ENCODE measurements around the gene GFRA4.

Gene GFRA4

GRCh38 chr20:3685341-3685740, 22.1 kb upstream of the GFRA4 start:
- H3K4me3 Mint-ChIP-seq, result no peak overlapping the region
- no peaks in the 10 kb centered on the region for H3K36me3 Mint-ChIP-seq (ENCODE audit: low read depth)
- peaks cover 38% of the 10 kb centered on the region for H3K27me3 Mint-ChIP-seq (ENCODE audit: low read depth, poor library complexity)
- no peak for DNase-seq
- peaks cover 26% of the 10 kb centered on the region for H3K4me1 Mint-ChIP-seq
- no peak for TF ChIP-seq CTCF (IDR thresholded peaks at IDR 0.05)
- H3K27ac Mint-ChIP-seq, result no peak overlapping the region
- no peaks in the 10 kb centered on the region for H3K9me3 Mint-ChIP-seq

GRCh38 chr20:3681931-3682781, 19.0 kb upstream of the GFRA4 start, which contains the start of gene ADAM33:
TSS of gene ADAM33 (minus strand) at chr20:3682010. CDS start at chr20:3682004, 6 bp downstream.
- no peaks in the 10 kb centered on the region for H3K9me3 Mint-ChIP-seq
- peaks cover 40% of the 10 kb centered on the region for H3K4me1 Mint-ChIP-seq
- no peak for TF ChIP-seq CTCF (IDR thresholded peaks at IDR 0.05)
- no peak within 1 kb of the TSS for H3K27ac Mint-ChIP-seq
- H3K36me3 Mint-ChIP-seq (ENCODE audit: low read depth), result no peaks in the 10 kb centered on the region
- peaks cover 47% of the 10 kb centered on the region for H3K27me3 Mint-ChIP-seq (ENCODE audit: low read depth, poor library complexity)
- peak within 1 kb of the TSS; percentile 83 for H3K4me3 Mint-ChIP-seq
- peak; percentile 69 for DNase-seq

GRCh38 chr20:3681352-3681930, 18.2 kb upstream of the GFRA4 start:
- DNase-seq, result no peak
- Mint-ChIP-seq H3K27me3 (ENCODE audit: low read depth, poor library complexity) (peaks cover 50% of the 10 kb centered on the region), H3K9me3 (no peaks in the 10 kb centered on the region), H3K36me3 (ENCODE audit: low read depth) (no peaks in the 10 kb centered on the region), H3K4me3 (peak overlapping the region; percentile 83), H3K27ac (no peak overlapping the region), H3K4me1 (peaks cover 37% of the 10 kb centered on the region)
- no peak for TF ChIP-seq CTCF (IDR thresholded peaks at IDR 0.05)

- no peaks in the 10 kb centered on the region for H3K36me3 Mint-ChIP-seq (ENCODE audit: low read depth)
- peak overlapping the region; percentile 83 for H3K4me3 Mint-ChIP-seq
- no peak for DNase-seq
- TF ChIP-seq CTCF (IDR thresholded peaks at IDR 0.05), result no peak
- peaks cover 56% of the 10 kb centered on the region for H3K27me3 Mint-ChIP-seq (ENCODE audit: low read depth, poor library complexity)
- no peak overlapping the region for H3K27ac Mint-ChIP-seq
- no peaks in the 10 kb centered on the region for H3K9me3 Mint-ChIP-seq
- peaks cover 36% of the 10 kb centered on the region for H3K4me1 Mint-ChIP-seq
Observed at GRCh38 chr20:3680701-3681351, 17.6 kb upstream of the GFRA4 start.

- H3K4me1 Mint-ChIP-seq, result peaks cover 43% of the 10 kb centered on the region
- H3K4me3 Mint-ChIP-seq, result peak overlapping the region; percentile 53
- H3K27me3 Mint-ChIP-seq (ENCODE audit: low read depth, poor library complexity), result peaks cover 61% of the 10 kb centered on the region
Observed at GRCh38 chr20:3679749-3680700, 16.8 kb upstream of the GFRA4 start.

More at GRCh38 chr20:3679749-3680700, 16.8 kb upstream of the GFRA4 start:
- no peaks in the 10 kb centered on the region for H3K9me3 Mint-ChIP-seq
- H3K36me3 Mint-ChIP-seq (ENCODE audit: low read depth), result no peaks in the 10 kb centered on the region
- DNase-seq, result no peak
- no peak for TF ChIP-seq CTCF (IDR thresholded peaks at IDR 0.05)
- no peak overlapping the region for H3K27ac Mint-ChIP-seq
